Osteocyte (in vitro differentiated cells): Measurements from ENCODE around the gene LYVE1. TPM values are rescaled to one million over a fixed set of nuclear protein-coding genes. Genes with fewer than 3 reads are reported as not detected.
"Not testable (repeated sequence)": the region's sequence is repeated elsewhere in the genome, so short reads cannot be mapped to it uniquely, and the experiment has no call there.

Experiments
- DNase-seq: peaks from one replicate; pipeline ENCODE4 v3.0.0; 2021; ENCODE audit warnings: mixed read lengths; ENCODE audit not compliant: unreplicated experiment; ENCODE audit errors: extremely low spot score
- H3K27ac Mint-ChIP-seq: one replicate; pipeline ENCODE4 v1.8.0; 2021; ENCODE audit warnings: mild to moderate bottlenecking, mixed read lengths; ENCODE audit not compliant: unreplicated experiment
- H3K27me3 Mint-ChIP-seq: one replicate; pipeline ENCODE4 v1.8.0; 2021; ENCODE audit warnings: mixed read lengths; ENCODE audit not compliant: unreplicated experiment
- H3K36me3 Mint-ChIP-seq: one replicate; pipeline ENCODE4 v1.8.0; 2021; ENCODE audit warnings: mixed read lengths; ENCODE audit not compliant: unreplicated experiment
- H3K4me1 Mint-ChIP-seq: one replicate; pipeline ENCODE4 v1.8.0; 2021; ENCODE audit warnings: mixed read lengths; ENCODE audit not compliant: unreplicated experiment
- H3K4me3 Mint-ChIP-seq: one replicate; pipeline ENCODE4 v1.8.0; 2021; ENCODE audit warnings: mild to moderate bottlenecking, moderate library complexity, mixed read lengths; ENCODE audit not compliant: unreplicated experiment
- H3K9me3 Mint-ChIP-seq: one replicate; pipeline ENCODE4 v1.8.0; 2021; ENCODE audit warnings: mixed read lengths; ENCODE audit not compliant: unreplicated experiment
- CTCF ChIP-seq: fragments of 200-600 bp; sonication (generic); IDR thresholded peaks from 2 replicates; pipeline ENCODE4 v1.5.0; 2021; ENCODE audit warnings: antibody characterized with exemption, mild to moderate bottlenecking, moderate library complexity
- total RNA-seq: library from RNA; stranded (reverse); gene quantifications from 2 replicates; pipeline ENCODE4 v1.2.1, GENCODE V29; 2021

The LYVE1 gene
- total RNA-seq, 1 donor from 2014 or later = 1.5 TPM

GRCh38 chr11:10599388-10600175 is 31.1 kb upstream of the LYVE1 start:
- peak overlapping the region; percentile 81 for H3K27ac Mint-ChIP-seq
- H3K4me3 Mint-ChIP-seq = no peak overlapping the region
- H3K9me3 Mint-ChIP-seq = no peaks in the 10 kb centered on the region
- no peaks in the 10 kb centered on the region for H3K27me3 Mint-ChIP-seq
- peaks cover 18% of the 10 kb centered on the region for H3K36me3 Mint-ChIP-seq
- TF ChIP-seq CTCF = no peak
- H3K4me1 Mint-ChIP-seq = peaks cover 23% of the 10 kb centered on the region
- DNase-seq = no peak

- no peak for DNase-seq
- H3K27ac Mint-ChIP-seq = no peak overlapping the region
- peaks cover 23% of the 10 kb centered on the region for H3K4me1 Mint-ChIP-seq
- TF ChIP-seq CTCF = no peak
- H3K4me3 Mint-ChIP-seq = no peak overlapping the region
- no peaks in the 10 kb centered on the region for H3K27me3 Mint-ChIP-seq
- H3K9me3 Mint-ChIP-seq = no peaks in the 10 kb centered on the region
- peaks cover 18% of the 10 kb centered on the region for H3K36me3 Mint-ChIP-seq
These were observed 30.4 kb upstream of the LYVE1 start for GRCh38 chr11:10598816-10599215.

- peaks cover 13% of the 10 kb centered on the region for H3K36me3 Mint-ChIP-seq
These were observed 29.4 kb upstream of the LYVE1 start for GRCh38 chr11:10597877-10598351.

GRCh38 chr11:10595840-10596239 is 27.4 kb upstream of the LYVE1 start:
- not testable (repeated sequence) for DNase-seq, H3K9me3 Mint-ChIP-seq, H3K4me3 Mint-ChIP-seq, H3K27me3 Mint-ChIP-seq, H3K27ac Mint-ChIP-seq
- peaks cover 49% of the 10 kb centered on the region for H3K4me1 Mint-ChIP-seq
- peaks cover 10% of the 10 kb centered on the region for H3K36me3 Mint-ChIP-seq

More at GRCh38 chr11:10597877-10598351, 29.4 kb upstream of the LYVE1 start:
- Mint-ChIP-seq H3K27me3 (no peaks in the 10 kb centered on the region), H3K27ac (peak overlapping the region; percentile 65), H3K4me3 (no peak overlapping the region), H3K4me1 (peaks cover 32% of the 10 kb centered on the region), H3K9me3 (no peaks in the 10 kb centered on the region)
- no peak for DNase-seq
- TF ChIP-seq CTCF = no peak

GRCh38 chr11:10594407-10594806 is 25.9 kb upstream of the LYVE1 start:
- H3K4me3 Mint-ChIP-seq = no peak overlapping the region
- peaks cover 7% of the 10 kb centered on the region for H3K36me3 Mint-ChIP-seq
- TF ChIP-seq CTCF = no peak
- H3K27me3 Mint-ChIP-seq = no peaks in the 10 kb centered on the region
- no peak overlapping the region for H3K27ac Mint-ChIP-seq
- peaks cover 48% of the 10 kb centered on the region for H3K4me1 Mint-ChIP-seq
- no peak for DNase-seq
- no peaks in the 10 kb centered on the region for H3K9me3 Mint-ChIP-seq
